22Rv1 (cell line): ENCODE results near the gene TCERG1L.
A peak's percentile ranks its signal among the peaks of the same experiment; 100 is the strongest.

Source experiments
- H3K27ac ChIP-seq: fragments of 450-650 bp; 2 replicates; pipeline ENCODE4 v1.5.1; 2017
- ZFX ChIP-seq: fragments of 450-650 bp; IDR thresholded peaks from 2 replicates; pipeline ENCODE4 v1.6.1; 2017; ENCODE audit warnings: antibody characterized with exemption, borderline replicate concordance
- TF ChIP-seq, protein P1 (sequence below): fragments of 450-650 bp; IDR thresholded peaks from 2 replicates; pipeline ENCODE4 v1.5.1; 2017; ENCODE audit warnings: mild to moderate bottlenecking

TCERG1L gene

DNA sequence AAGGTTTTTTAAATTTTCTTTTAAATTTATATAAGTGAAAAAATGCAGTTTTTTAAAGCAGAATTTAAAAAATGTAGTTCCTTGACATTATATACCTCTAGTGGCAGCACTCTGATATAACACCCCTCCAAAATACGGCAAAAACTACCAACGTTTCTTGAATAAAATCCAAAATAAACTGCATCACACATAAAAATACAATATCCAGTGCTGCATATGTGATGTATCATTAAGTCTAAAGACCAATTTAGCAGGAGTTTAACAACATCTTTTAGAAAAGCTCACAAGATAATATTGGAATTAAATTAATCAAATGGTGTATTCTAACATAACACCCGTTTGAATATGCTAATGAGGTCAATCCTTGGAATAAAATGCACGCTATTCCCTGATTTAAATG, 1.4 kb downstream of the TCERG1L start:
- no peak overlapping the region for H3K27ac ChIP-seq
- no peak for TF ChIP-seq ZFX
- TF ChIP-seq, protein P1, sequence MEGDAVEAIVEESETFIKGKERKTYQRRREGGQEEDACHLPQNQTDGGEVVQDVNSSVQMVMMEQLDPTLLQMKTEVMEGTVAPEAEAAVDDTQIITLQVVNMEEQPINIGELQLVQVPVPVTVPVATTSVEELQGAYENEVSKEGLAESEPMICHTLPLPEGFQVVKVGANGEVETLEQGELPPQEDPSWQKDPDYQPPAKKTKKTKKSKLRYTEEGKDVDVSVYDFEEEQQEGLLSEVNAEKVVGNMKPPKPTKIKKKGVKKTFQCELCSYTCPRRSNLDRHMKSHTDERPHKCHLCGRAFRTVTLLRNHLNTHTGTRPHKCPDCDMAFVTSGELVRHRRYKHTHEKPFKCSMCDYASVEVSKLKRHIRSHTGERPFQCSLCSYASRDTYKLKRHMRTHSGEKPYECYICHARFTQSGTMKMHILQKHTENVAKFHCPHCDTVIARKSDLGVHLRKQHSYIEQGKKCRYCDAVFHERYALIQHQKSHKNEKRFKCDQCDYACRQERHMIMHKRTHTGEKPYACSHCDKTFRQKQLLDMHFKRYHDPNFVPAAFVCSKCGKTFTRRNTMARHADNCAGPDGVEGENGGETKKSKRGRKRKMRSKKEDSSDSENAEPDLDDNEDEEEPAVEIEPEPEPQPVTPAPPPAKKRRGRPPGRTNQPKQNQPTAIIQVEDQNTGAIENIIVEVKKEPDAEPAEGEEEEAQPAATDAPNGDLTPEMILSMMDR: peak; percentile 37

DNA sequence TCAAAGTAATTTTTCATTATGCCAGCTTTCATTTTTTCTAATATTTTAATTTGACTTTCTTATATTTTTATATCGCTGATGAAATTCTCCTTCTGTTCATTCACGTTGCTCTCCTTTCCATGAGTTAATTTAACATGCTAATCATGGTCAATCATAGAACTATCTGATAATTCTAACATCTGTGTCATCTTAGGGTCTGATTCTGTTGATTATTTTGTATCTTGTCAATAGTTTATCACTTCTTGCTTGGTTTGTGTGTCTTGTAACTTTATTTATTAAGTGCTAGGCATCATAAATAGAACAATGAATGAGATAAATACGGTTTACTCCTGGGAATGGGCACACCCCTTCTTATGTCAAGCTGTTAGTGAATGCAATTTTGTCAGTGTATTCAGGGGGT, 11.0 kb downstream of the TCERG1L start:
- no peak for TF ChIP-seq ZFX
- TF ChIP-seq, protein P1: no peak
- H3K27ac ChIP-seq: no peak overlapping the region

DNA sequence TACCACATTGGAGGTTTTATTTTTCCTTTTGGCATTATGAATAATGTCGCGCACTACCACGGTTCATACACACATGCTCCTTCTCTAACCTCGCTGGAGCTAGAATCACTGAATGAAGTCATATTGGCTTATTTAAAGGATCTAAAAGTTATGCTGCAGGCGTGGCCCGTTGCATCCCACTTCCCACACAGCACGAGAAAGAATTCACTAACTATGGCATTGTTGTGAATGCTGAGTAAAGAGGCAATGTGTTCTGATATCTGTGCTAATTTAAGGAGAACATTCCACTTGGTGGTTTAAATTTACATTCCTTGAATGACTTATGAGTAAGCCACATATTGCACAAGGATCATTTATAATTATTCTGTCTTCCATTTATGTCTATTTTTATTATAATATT, 20.7 kb downstream of the TCERG1L start:
- no peak overlapping the region for H3K27ac ChIP-seq
- TF ChIP-seq, protein P1: no peak
- TF ChIP-seq ZFX: no peak

DNA sequence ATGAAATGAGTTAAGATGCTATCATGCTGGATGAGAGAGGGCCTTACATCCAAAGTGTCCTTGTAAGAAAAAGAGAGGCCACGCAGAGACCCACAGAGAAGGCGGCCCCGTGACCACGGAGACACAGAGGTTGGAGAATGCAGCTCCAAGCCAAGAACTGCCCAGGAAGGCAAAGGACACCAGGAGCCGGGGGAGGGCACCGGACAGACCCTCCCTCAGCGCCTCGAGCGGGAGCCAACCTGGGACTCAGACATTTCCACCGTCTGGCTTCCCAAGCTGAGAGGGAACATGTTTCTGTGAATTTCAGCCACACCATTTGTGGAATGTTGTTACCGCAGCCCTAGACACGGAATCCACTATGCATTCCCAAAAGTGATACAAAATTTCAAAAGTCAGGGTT, 22.9 kb downstream of the TCERG1L start:
- H3K27ac ChIP-seq: no peak overlapping the region
- TF ChIP-seq ZFX: no peak
- TF ChIP-seq, protein P1: no peak

DNA sequence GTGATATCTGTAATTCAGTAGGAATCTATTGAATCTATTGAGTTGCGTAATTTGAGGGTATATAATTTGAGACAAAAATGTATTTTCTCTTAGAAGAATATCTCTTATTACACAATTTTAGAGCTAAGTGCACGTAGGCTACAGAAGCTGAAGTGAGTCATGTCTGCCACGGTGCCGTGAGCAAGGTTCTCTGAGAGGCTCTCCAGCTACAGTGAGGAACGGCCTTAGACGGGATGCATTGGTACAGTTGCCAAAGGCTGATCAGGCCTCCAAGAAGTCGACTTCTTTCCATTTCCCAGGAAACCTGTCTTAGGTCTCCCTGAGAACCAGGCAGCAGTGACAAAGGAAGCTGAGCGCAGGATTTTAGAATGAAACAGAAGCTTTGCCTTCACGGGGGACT, 28.6 kb downstream of the TCERG1L start:
- H3K27ac ChIP-seq: no peak overlapping the region
- no peak for TF ChIP-seq ZFX
- TF ChIP-seq, protein P1: no peak

DNA sequence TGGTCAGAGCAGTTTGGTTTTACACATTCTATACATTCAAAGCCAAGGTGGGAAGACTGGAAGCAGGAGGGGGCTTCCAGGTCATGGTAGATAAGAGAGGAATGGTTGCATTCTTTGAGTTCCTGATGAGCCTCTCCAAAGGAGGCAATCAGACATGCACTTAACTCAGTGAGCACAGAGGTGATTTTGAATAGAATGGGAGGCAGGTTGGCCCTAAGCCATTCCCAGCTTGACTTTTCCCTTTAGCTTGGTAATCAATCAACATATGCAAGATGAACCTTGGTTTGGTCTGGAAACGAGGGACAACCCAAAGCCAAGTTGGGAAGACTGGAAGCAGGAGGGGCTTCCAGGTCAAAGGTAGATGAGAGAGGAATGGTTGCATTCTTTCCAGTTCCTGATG, 31.4 kb downstream of the TCERG1L start:
- TF ChIP-seq ZFX: no peak

DNA sequence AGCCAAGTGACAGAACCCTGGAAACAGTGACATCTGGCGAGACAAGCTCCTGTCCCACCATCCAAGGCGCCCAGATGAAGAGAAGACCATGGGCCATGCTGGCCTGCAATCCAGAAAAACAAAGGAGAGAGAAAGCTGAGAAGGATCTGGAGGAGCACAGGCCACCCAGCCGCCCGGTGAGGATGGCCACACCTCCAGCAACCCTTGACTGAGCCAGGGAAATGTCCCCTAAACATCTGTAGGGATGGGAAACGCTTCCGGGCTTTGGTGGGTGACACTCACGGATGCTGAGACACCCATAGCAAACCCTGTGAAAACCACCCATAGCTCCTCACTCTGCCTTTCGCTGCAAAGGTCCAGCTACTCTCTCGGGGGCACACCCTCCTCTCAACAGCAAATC, 32.0 kb downstream of the TCERG1L start:
- TF ChIP-seq ZFX: no peak
- TF ChIP-seq, protein P1: no peak
- no peak overlapping the region for H3K27ac ChIP-seq

More for the DNA sequence above, 31.4 kb downstream of the TCERG1L start:
- H3K27ac ChIP-seq: no peak overlapping the region

DNA sequence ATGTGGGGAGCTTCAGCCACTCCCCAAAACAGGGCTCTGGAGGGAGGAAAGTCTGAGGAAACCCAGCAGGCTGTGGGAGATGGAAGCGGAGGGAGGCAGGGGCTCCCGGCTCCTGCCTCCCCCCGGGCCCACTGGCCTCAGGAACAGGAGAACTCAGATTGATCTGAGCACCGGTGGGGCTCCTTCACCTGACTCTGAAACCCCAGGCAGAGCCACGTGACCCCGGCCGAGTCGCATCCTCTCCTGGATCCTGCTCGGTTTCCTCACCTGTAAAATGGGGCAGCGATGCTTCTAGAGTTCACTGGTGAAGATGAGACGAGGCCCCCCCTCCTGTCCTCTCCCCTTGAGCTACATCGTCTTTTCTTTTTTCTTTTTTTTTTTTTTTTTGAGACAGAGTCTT, 33.6 kb downstream of the TCERG1L start:
- TF ChIP-seq, protein P1: no peak
- TF ChIP-seq ZFX: no peak

More for the DNA sequence above, 33.6 kb downstream of the TCERG1L start:
- H3K27ac ChIP-seq: no peak overlapping the region
